C4-2B (cell line): ENCODE data around the gene PKHD1.

Experiments
- CTCF ChIP-seq: fragments of 450-650 bp; conservative IDR thresholded peaks from 2 replicates; pipeline ENCODE4 v1.5.1; 2017; ENCODE audit warnings: mild to moderate bottlenecking
- ZFX ChIP-seq: fragments of 450-650 bp; IDR thresholded peaks from 2 replicates; pipeline ENCODE4 v1.6.1; 2017

DNA sequence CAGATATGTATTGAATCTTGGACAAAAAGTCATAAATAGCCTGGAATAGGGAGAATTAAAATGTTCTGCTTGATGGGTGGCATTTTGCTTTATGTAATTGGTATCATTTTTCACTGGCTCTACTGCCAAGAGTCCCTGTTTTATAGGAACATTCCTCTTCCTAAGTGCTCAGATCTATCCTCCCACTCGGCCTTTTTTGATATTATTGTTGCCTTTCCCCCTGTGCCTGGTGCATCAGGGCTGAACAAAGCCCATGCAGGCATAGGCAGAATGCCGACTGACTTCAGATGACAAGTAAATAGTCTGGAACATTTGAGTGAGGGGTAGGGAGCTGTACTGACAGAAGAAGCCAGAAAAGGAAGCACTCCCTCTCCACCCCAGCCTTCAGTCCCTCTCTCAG lies 127.0 kb downstream of the PKHD1 start:
- no peak for TF ChIP-seq CTCF
- no peak for TF ChIP-seq ZFX
